ENCODE data around the gene TMIE. TPM values are rescaled to one million over a fixed set of nuclear protein-coding genes. Genes with fewer than 3 reads are reported as not detected.

TMIE gene
- total and polyA plus RNA-seq, 2 donors (not counting 1 experiment from before 2014, with no cell fraction given) = 0.27 to 2.0 TPM

DNA sequence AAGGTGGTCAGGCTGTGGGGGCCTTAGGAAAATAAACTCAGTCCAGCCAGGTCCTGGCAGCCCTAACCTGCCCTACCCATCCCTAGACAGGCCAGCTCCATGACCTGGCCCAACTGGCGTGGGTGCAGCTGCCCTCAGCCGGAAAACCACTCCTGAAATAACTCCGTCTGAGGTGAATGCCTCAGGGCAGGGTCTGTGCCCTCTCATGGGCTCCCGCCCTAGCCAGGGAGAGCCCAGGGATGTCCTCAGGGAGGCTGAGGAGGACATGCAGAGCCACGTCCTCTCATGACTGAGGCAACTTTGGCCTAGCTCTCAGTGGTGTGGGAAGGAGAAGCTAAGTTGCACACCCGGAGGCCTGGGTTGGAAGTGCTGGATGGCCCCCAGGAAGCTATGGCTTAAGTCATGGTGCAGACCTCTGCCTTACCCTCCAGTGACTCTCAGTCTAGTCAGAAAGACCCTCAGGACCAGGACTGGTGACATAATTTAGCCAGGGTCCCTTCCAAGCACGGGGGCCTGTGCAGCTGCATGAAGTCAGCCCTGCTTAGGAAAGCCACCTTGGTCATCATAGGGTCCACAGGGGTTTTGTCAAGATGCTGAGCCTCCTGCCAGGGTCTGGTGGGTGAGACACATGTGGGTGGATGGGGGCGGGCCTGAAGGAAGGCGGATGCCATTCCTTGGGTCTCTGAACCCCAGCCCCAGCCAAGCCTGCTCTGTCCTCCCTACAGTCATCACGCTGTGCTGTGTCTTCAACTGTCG lies 7.4 kb downstream of the TMIE start:
- H3K79me2 ChIP-seq (ENCODE audit: control insufficient read depth, insufficient read depth, low read length) = no peaks in the 10 kb centered on the region

DNA sequence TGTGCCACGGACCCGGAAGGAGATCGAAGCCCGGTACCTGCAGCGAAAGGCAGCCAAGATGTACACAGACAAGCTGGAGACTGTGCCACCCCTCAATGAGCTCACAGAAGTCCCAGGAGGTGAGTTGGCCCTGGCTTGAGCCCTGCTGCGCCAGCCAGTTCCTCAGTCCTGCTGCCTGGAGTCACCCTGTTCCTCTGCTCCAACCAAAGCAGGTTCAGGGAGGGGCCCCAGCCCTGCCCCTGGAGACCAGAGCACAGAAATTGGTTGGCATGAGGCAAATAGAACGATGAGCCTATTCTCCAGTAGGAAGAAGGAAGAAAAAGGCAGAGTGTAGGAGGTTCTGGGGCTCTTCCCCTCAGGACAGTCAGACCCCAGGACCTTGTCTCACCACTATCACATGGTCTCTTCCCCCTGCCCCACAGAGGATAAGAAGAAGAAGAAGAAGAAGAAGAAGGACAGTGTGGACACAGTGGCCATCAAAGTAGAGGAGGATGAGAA lies 8.0 kb downstream of the TMIE start:
- Histone ChIP-seq H3K4me2 (ENCODE audit: extremely low read depth, insufficient read depth, low read length) (no peak overlapping the region), H3K36me3 (ENCODE audit: control insufficient read depth, insufficient read depth, low read length) (no peaks in the 10 kb centered on the region), H3K4me3 (replicated peaks in 1 of 4; ENCODE audit: control extremely low read depth in 1 of 4, insufficient read depth in 1 of 4, low read depth in 3 of 4, low read length in 4 of 4) (no peak overlapping the region), H2AFZ (ENCODE audit: low read length) (no peak overlapping the region), H3K27ac (ENCODE audit: insufficient read depth, low read length) (no peak overlapping the region), H3K27me3 (ENCODE audit: control insufficient read depth, insufficient read depth, low read length) (peaks cover 3% of the 10 kb centered on the region), H3K79me2 (ENCODE audit: control insufficient read depth, insufficient read depth, low read length) (no peaks in the 10 kb centered on the region), H3K9ac (ENCODE audit: insufficient read depth, low read length) (no peak overlapping the region), H3K9me3 (ENCODE audit: control insufficient read depth, insufficient read depth, low read depth, low read length) (no peaks in the 10 kb centered on the region), H4K20me1 (ENCODE audit: control insufficient read depth, extremely low read depth, insufficient read depth, low read length) (no peaks in the 10 kb centered on the region), H3K4me1 (ENCODE audit: control insufficient read depth, extremely low read depth, insufficient read depth, low read length) (no peaks in the 10 kb centered on the region)
- TF ChIP-seq EZH2 (IDR thresholded peaks at IDR 0.05; ENCODE audit: low read length, missing control alignments) = no peak
- DNase-seq (ENCODE audit: low read depth in 2 of 2) = no peak

More for the DNA sequence above, 7.4 kb downstream of the TMIE start:
- Histone ChIP-seq H3K27me3 (ENCODE audit: control insufficient read depth, insufficient read depth, low read length) (peaks cover 3% of the 10 kb centered on the region), H2AFZ (ENCODE audit: low read length) (no peak overlapping the region), H4K20me1 (ENCODE audit: control insufficient read depth, extremely low read depth, insufficient read depth, low read length) (no peaks in the 10 kb centered on the region), H3K27ac (ENCODE audit: insufficient read depth, low read length) (no peak overlapping the region), H3K9me3 (ENCODE audit: control insufficient read depth, insufficient read depth, low read depth, low read length) (no peaks in the 10 kb centered on the region), H3K4me1 (ENCODE audit: control insufficient read depth, extremely low read depth, insufficient read depth, low read length) (no peaks in the 10 kb centered on the region), H3K9ac (ENCODE audit: insufficient read depth, low read length) (no peak overlapping the region), H3K36me3 (ENCODE audit: control insufficient read depth, insufficient read depth, low read length) (no peaks in the 10 kb centered on the region), H3K4me3 (replicated peaks in 1 of 4; ENCODE audit: control extremely low read depth in 1 of 4, insufficient read depth in 1 of 4, low read depth in 3 of 4, low read length in 4 of 4) (no peak overlapping the region), H3K4me2 (ENCODE audit: extremely low read depth, insufficient read depth, low read length) (no peak overlapping the region)
- DNase-seq (ENCODE audit: low read depth in 2 of 2) = no peak
- TF ChIP-seq, protein P1, sequence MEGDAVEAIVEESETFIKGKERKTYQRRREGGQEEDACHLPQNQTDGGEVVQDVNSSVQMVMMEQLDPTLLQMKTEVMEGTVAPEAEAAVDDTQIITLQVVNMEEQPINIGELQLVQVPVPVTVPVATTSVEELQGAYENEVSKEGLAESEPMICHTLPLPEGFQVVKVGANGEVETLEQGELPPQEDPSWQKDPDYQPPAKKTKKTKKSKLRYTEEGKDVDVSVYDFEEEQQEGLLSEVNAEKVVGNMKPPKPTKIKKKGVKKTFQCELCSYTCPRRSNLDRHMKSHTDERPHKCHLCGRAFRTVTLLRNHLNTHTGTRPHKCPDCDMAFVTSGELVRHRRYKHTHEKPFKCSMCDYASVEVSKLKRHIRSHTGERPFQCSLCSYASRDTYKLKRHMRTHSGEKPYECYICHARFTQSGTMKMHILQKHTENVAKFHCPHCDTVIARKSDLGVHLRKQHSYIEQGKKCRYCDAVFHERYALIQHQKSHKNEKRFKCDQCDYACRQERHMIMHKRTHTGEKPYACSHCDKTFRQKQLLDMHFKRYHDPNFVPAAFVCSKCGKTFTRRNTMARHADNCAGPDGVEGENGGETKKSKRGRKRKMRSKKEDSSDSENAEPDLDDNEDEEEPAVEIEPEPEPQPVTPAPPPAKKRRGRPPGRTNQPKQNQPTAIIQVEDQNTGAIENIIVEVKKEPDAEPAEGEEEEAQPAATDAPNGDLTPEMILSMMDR (conservative IDR thresholded peaks at IDR 0.05 in 1 of 2, IDR thresholded peaks at IDR 0.05 in 1 of 2; ENCODE audit: low read depth in 1 of 2, low read length in 2 of 2) = no peak
- no peak for TF ChIP-seq EZH2 (IDR thresholded peaks at IDR 0.05; ENCODE audit: low read length, missing control alignments)

DNA sequence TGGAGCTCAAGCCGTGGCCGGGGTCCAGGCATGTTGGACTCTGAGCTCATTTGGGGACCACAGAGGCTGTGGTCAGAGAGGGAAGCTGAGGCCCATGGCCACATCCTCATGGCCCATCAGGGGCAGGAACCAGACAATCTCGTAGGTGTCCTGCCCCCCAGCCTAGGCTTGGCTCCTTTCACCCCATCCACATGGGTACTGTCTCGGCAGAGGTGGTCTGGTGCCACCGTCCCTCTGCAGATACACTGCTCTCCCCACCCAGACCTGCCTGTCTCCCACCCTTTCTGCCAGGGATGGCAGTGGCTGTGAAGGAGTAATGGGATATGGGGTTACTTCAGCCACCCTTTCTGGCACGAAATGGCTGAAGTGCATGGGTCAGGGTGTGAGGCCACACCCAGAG lies 8.5 kb downstream of the TMIE start:
- DNase-seq (ENCODE audit: low read depth in 2 of 2) = no peak
- H3K79me2 ChIP-seq (ENCODE audit: control insufficient read depth, insufficient read depth, low read length) = no peaks in the 10 kb centered on the region
- TF ChIP-seq EZH2 (IDR thresholded peaks at IDR 0.05; ENCODE audit: low read length, missing control alignments) = no peak

DNA sequence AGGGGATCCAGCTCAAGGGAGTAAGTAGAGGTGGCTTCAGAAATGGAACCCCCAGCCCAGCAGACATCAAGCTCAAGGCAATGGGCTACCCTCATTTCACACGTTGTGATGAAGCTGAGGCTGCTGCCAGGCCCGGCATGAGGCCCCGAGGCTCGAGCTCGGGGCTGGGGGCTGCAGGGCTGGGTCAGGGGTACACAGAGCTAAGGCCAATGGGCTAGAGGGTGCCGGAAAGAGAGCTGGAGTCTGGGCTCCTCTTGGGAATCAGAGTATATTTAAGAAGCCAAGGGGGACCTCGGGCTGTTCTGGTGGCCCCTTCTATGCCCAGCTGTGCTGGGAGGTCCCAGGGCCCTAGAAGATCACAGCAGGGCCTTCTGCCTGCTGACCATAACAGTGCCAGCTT lies 9.0 kb downstream of the TMIE start:
- H3K4me1 ChIP-seq (ENCODE audit: control insufficient read depth, extremely low read depth, insufficient read depth, low read length) = no peaks in the 10 kb centered on the region
- no peak overlapping the region for H3K9ac ChIP-seq (ENCODE audit: insufficient read depth, low read length)
- no peaks in the 10 kb centered on the region for H3K9me3 ChIP-seq (ENCODE audit: control insufficient read depth, insufficient read depth, low read depth, low read length)
- H3K4me2 ChIP-seq (ENCODE audit: extremely low read depth, insufficient read depth, low read length) = no peak overlapping the region
- no peaks in the 10 kb centered on the region for H4K20me1 ChIP-seq (ENCODE audit: control insufficient read depth, extremely low read depth, insufficient read depth, low read length)
- H3K79me2 ChIP-seq (ENCODE audit: control insufficient read depth, insufficient read depth, low read length) = no peaks in the 10 kb centered on the region
- DNase-seq (ENCODE audit: low read depth in 2 of 2) = no peak
- H3K27me3 ChIP-seq (ENCODE audit: control insufficient read depth, insufficient read depth, low read length) = peaks cover 3% of the 10 kb centered on the region
- H2AFZ ChIP-seq (ENCODE audit: low read length) = no peak overlapping the region
- no peaks in the 10 kb centered on the region for H3K36me3 ChIP-seq (ENCODE audit: control insufficient read depth, insufficient read depth, low read length)
- no peak overlapping the region for H3K27ac ChIP-seq (ENCODE audit: insufficient read depth, low read length)
- no peak overlapping the region for H3K4me3 ChIP-seq (replicated peaks in 1 of 4; ENCODE audit: control extremely low read depth in 1 of 4, insufficient read depth in 1 of 4, low read depth in 3 of 4, low read length in 4 of 4)
- TF ChIP-seq, protein P1 (conservative IDR thresholded peaks at IDR 0.05 in 1 of 2, IDR thresholded peaks at IDR 0.05 in 1 of 2; ENCODE audit: low read depth in 1 of 2, low read length in 2 of 2) = no peak
- no peak for TF ChIP-seq EZH2 (IDR thresholded peaks at IDR 0.05; ENCODE audit: low read length, missing control alignments)

More for the DNA sequence above, 8.5 kb downstream of the TMIE start:
- Histone ChIP-seq H3K9me3 (ENCODE audit: control insufficient read depth, insufficient read depth, low read depth, low read length) (no peaks in the 10 kb centered on the region), H3K27ac (ENCODE audit: insufficient read depth, low read length) (no peak overlapping the region), H3K4me2 (ENCODE audit: extremely low read depth, insufficient read depth, low read length) (no peak overlapping the region), H3K4me1 (ENCODE audit: control insufficient read depth, extremely low read depth, insufficient read depth, low read length) (no peaks in the 10 kb centered on the region), H4K20me1 (ENCODE audit: control insufficient read depth, extremely low read depth, insufficient read depth, low read length) (no peaks in the 10 kb centered on the region), H2AFZ (ENCODE audit: low read length) (no peak overlapping the region), H3K36me3 (ENCODE audit: control insufficient read depth, insufficient read depth, low read length) (no peaks in the 10 kb centered on the region), H3K9ac (ENCODE audit: insufficient read depth, low read length) (no peak overlapping the region), H3K4me3 (replicated peaks in 1 of 4; ENCODE audit: control extremely low read depth in 1 of 4, insufficient read depth in 1 of 4, low read depth in 3 of 4, low read length in 4 of 4) (no peak overlapping the region), H3K27me3 (ENCODE audit: control insufficient read depth, insufficient read depth, low read length) (peaks cover 3% of the 10 kb centered on the region)

Measured in fibroblast of lung (primary cell).